CD4-positive, alpha-beta T cell treated with Interleukin-15 for 1 hour (primary cell): ENCODE results near the gene DTL.

Experiments
- DNase-seq: peaks from one replicate; pipeline ENCODE4 v3.0.0-alpha.2; 2020

Gene DTL

GRCh38 chr1:212091438-212092121, 56.0 kb downstream of the DTL start:
- no peak for DNase-seq

DNA sequence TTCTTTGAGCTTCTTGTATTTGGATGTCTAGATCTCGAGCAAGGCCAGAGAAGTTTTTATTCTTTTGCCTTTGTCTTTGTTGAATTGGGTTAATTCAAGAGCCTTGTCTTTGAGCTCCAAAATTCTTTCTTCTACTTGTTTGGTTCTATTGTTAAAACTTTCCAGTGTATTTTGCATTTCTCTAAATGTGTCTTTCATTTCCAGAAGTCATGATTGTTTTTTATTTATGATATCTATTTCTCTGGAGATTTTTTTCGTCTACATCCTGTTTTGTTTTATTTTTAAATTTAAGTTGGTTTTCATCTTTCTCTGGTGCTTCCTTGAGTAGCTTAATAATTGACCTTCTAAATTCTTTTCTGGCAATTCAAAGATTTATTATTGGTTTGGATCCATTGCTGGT, 61.8 kb downstream of the DTL start:
- DNase-seq = no peak

GRCh38 chr1:212098310-212098709, 62.8 kb downstream of the DTL start:
- no peak for DNase-seq

DNA sequence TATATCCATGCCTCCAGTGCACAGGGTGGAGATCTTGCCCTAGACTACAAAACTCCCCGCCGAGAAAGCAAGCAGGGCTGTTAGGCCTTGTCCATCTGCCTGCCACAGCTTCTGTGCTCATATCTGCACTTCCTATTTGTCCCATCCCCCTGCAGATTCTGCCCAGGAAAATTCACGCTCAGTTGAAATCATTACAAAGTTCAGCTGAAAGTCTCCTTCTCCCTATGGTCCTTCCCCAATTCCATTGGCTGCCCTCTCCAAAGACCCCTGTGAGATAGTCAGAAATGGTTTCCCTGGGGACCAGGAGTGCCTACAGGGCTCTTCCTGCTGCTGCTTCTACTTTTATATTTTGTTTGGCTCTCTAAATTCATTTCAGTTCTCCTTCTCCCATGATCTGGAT, 63.2 kb downstream of the DTL start:
- no peak for DNase-seq

- DNase-seq = no peak
These were observed 65.7 kb downstream of the DTL start for GRCh38 chr1:212101251-212101650.

DNA sequence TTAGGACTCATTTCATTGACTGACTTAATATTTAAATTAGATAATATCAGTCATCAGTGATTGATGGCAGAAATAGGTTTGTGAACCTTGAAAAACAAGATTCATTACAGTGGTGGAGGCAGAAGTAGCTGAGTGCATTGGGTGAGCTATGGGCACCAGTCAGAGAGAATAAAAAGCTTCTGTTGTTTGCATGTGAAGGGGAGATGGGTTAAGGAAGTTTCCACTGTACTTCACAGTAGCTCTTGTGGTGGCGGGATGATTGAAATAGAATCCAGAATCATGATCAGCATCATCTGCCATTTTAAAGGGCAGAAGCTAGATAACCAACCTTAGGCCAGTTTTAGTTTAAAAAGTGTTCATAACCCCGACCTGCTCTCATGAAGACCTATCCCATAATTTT, 66.2 kb downstream of the DTL start:
- DNase-seq = no peak

DNA sequence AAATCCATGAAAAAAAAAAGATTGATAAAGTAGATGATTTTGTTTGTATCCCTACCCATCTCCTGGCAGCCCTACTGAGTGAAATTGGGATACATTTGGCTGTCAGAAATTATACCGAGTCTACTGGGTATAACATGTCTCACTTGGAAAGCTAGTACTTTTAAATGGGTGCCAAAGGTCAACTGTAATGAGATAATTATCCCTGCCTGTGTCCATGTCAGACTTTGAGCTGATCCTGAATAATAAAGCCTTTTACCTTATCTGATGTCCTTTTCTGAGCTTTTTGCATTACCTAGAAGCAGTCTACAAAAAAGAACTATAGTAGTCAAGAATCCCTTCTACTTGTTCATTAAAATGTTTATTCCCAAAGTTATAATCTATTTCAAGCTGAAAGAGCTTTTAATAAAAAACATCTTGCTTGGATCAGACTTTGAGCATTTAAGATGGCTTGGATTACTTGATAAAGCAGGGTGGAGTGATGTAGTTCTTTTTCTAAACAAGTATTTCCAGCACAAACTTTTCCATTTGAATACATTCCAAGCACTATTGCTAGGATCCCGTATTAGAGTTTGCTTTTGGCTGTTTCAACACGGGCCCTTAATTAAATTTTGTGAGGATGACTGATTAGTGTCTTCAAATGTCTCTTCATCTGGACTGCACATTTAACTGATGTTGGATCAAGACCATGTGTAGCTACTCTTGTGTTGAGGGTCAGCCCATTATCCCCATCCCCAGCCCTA, 69.2 kb downstream of the DTL start:
- no peak for DNase-seq

DNA sequence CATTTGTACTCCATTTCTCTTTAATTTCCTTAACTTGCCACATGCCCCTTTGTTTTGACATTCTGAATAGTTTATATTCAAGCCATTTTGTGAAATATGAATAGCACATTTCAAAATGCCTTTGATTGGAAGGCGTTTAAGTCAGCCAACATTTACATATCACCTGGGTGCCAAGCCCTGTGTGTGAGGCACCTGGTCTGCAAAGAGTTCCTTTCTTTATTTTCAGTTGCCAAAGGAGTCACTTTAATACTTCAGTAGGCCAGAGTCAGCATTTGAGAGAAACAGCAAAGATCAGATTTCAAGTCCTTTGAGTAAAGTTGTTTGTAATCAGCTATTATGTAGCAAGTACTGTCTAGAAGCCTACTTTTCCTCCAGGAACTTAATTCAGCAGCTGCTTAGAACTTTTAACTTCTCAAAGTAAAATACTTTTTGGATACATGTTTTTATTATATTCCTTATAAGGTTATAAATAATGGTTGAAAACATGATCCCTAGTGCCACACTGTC, 70.8 kb downstream of the DTL start:
- DNase-seq = no peak

- DNase-seq = no peak
These were observed 71.9 kb downstream of the DTL start for GRCh38 chr1:212107481-212107880.

DNA sequence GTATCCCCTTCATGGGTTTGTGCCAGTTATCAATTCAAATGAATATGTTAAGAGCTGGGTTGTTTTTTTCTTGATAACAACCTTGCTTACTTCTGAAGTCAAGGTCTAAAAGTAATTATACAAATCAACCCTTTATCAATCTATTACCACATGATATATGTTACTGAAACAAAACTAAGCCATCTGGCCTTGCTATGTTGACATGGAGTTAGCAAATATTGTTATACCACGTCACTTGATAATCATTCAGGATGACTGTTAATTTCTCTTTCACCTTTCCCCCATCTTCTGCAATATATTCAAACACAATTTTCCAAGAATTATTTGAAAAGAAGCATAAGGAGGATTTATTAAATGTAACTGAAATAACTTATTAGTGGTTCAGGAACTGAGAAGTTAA, 72.6 kb downstream of the DTL start:
- no peak for DNase-seq

DNA sequence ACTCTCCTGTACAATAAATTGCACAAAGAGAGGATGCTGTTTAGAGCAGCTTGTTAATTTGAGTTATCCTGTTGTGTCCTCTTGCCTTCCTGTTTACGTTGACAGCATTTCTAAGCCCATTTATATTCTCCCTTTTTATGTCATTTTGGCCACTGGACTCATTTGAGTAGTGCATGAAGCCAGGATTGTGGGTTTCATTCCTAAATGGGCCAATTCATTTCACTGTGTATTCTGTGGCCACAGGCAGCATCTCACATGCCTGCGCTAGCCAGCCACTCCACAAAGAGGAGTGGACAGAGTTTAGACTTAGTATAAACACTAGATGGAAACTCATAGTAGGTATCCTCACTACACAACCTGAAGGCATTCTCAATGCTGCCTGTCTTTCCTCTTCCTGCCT, 73.4 kb downstream of the DTL start:
- DNase-seq = no peak

GRCh38 chr1:212109728-212110127, 74.2 kb downstream of the DTL start:
- DNase-seq = no peak

- DNase-seq = no peak
These were observed 75.1 kb downstream of the DTL start for GRCh38 chr1:212110617-212111016.

- no peak for DNase-seq
These were observed 76.0 kb downstream of the DTL start for GRCh38 chr1:212111536-212111935.

- no peak for DNase-seq
These were observed 78.2 kb downstream of the DTL start for GRCh38 chr1:212113706-212114105.

DNA sequence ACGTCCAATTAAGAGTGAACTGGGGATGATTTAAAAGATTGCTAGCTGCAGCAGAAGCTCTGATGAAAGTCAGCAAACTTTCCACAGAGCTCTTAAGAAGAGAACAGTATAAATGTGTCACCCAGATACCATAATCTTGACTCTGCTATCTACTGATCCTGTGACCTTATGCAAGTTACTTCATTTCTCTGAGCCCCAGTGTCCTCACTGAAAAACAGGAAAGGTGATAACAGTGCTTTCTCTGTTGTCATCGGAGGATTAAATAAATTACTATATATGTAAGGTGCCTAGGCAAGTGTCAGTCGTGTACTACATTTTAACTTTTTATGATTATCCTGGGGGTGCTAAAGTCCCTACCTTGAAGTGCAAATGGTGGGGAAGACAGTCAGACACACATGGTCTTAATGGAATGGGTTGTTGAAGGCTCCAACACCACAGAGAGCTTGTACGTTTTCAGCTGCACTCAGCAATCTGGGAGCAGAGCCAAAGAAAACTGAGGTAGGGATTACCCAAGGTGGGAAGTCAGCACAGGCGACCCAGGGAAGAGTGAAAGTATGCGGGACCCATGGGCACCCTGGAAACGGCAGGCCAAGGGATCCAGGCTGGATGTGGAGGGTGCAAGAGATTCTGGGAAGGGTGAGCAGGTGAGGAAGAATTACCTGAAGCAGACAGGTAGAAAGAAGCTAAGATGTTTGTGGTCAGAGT, 82.8 kb downstream of the DTL start:
- DNase-seq = no peak

DNA sequence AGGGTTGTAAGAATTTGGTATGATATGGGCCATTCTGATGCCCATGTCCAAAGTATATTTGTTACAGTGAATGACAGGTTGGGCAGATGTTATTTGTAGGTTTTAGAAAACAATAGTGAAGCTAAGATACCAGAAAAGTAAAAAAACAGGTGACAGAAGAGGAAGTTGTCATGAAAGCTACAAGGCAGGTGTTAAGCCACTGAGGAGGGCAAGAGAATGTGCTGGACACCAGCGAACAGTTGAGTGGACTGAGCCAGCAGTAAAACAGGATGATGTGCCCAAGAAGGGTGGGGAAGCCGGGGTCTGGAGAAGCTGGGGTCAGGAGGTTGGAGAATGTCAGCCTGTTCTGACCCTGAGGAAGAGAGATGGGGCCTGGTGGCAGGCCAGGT, 83.3 kb downstream of the DTL start:
- no peak for DNase-seq

DNA sequence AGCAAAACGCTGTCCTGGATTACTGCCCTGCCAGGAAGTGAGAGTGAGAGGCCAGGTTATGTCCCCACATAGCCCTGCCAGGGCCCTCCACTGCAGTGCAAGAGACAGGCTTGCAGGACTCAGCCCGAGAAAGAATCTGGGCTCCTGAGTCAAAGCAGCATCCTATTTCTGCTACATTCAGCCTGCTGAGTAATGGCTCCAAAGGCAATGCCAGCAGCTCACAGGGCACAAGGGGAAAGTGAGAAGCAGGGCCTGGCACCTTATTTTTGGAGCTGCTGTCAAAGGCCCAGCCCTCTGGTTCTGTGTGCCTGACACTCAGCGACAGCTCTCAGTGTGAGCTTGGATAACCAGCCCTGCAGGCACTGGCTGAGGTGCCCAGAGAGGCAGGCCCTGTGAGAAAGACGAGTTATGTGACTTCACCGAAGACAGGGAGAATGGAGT, 83.9 kb downstream of the DTL start:
- no peak for DNase-seq

DNA sequence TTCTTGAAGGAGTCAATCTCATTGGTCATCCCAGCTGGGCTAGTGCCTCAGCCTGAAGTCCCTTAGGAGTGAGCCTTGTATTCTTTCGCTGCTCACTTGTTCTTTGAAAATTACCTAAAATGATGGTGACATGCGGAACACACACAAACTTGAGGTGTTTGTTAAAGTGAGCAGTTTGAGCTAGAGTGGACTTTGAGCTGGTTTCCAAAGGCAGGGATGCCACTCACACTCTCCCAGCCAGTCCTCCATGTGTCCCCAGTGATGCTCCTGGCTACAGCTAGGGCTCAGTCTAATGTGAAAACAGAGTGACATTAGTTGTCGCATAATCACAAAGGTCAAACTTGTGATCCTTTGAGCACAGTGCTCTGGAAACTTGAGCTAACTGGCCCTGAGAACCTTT, 84.3 kb downstream of the DTL start:
- DNase-seq = no peak

DNA sequence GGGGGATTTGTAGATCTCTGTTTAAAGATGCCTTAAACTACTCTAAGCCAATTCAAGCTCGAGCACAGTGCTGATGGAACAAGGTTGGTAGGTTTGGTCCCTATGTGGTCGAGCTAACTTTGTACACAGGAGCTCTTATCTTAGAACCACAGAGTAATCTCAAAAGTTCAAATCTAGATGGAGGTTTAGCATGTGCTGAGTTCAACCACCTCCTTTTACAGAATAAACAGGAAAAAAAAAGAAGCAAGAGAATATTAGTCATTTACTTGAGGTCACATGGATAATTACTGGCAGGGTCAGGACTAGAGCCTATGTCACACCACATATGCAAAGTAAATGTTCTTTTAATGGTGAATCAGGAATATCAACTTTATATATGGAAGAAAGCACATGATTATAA, 86.2 kb downstream of the DTL start:
- DNase-seq = no peak

DNA sequence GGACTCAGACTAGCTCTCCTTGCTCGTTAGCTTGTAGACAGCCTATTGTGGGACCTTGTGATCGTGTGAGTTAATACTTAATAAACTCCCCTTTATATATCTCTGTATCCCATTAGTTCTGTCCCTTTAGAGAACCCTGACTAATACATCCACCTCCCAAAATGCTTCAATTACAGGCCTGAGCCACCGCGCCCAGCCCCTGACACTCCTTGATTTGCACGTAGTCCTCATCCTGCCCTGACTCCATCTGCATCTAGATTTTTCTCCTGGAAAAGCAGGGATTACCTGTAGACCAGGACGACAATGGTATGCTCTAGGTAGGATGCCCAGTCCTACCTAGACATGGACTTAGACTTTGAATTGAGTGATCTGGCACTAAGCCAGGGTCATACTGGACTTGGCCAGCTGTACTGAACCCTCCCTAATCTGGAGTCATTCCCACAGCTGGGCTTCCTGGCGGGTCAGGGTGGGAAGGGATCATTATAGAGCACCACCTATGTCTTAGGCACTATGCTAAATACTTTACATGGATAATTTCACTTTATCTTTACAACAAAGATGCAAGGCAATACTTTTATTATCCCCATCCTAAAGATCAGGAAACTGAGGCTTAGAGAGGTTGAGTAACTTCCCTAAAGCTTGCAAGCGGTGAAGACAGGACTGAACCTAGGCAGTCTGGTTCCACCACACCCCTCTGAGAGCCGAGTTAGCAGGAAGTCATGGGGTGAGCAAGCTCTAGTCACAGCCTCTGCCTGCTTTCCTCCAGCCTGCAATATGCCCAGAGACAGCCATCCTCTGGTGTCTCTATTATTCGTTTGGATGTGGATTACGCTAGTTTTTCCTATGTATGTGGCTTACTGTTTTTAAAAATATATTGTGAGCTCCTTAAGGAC, 89.4 kb downstream of the DTL start:
- peak; percentile 20 for DNase-seq

DNA sequence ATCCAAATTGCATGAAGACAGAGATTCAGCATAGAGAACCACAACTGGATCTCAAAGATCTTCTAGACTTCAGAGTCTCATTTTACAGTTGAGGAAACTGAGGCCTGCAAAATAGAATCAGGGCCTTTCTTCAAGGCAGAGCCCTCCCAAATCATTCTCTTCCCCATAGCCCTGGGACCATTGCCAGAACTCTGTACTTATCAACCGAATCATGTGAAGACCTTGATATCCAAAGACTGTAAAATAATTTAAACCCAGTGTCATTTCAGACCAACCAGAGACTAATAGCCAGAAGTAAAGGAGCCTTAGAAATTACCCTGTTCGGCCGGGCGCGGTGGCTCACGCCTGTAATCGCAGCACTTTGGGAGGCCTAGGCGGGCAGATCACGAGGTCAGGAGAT, 90.1 kb downstream of the DTL start:
- DNase-seq = no peak

DNA sequence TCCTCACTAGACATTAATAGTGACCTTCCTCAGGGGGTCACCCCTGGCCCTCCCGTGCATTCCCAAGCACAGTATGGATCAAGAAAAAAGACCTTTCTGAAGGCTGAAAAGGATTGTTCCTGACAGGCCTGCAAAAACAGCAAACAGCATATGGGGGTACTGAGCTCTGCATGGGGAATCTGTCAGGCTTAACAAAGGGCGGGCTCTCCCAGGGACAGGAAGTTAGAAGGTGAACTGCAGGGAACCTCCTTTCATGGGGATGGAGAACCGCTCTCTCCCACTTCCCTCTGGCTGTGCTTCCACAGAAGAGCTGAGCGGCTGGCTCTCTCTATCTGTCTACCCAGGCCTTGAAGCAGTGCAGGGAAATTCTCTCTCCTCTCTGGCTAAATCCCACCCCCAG, 91.7 kb downstream of the DTL start:
- DNase-seq = no peak
